NK-92 (cell line): Measurements from ENCODE around the gene ZNF638.

Experiments used
- DNase-seq: peaks from one replicate; lab custom pipeline; 2025; ENCODE audit not compliant: unreplicated experiment; lab: John Stamatoyannopoulos, UW

The ZNF638 gene

DNA sequence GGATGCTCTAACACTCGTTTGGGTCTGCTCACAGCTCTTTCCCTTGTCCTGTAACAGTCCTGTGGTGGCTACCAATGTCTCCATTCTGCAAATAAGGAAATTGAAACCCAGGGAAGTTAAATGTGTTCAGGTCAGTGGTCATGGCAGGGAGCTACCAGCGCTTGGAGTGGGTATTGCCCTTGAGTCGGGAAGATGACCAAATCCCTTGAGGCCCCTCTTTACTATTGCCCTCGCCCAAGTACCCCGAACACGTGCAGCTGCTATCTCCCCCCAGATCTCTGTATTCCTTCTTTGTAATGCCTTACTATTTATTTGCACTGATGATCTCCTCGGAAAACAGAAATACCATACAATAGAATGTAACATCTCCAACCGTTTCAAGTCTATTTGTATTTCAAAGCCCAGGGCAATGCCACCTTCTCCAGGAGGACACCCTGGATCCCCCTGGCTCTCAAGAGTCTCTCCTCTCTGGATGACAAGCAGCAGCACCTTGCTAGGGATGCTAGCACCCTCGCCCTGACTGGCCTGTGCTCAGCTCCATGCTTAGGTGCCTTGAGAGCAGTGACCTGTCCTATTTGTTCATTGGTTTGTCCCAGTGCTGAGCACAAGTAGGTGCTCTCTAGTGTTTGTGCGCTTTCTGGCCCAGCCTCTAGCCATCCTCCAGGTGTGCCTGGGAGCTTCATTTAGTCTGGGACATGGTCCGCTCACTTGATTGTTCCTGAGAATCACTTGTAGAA is 136.9 kb downstream of the ZNF638 start:
- no peak for DNase-seq

DNA sequence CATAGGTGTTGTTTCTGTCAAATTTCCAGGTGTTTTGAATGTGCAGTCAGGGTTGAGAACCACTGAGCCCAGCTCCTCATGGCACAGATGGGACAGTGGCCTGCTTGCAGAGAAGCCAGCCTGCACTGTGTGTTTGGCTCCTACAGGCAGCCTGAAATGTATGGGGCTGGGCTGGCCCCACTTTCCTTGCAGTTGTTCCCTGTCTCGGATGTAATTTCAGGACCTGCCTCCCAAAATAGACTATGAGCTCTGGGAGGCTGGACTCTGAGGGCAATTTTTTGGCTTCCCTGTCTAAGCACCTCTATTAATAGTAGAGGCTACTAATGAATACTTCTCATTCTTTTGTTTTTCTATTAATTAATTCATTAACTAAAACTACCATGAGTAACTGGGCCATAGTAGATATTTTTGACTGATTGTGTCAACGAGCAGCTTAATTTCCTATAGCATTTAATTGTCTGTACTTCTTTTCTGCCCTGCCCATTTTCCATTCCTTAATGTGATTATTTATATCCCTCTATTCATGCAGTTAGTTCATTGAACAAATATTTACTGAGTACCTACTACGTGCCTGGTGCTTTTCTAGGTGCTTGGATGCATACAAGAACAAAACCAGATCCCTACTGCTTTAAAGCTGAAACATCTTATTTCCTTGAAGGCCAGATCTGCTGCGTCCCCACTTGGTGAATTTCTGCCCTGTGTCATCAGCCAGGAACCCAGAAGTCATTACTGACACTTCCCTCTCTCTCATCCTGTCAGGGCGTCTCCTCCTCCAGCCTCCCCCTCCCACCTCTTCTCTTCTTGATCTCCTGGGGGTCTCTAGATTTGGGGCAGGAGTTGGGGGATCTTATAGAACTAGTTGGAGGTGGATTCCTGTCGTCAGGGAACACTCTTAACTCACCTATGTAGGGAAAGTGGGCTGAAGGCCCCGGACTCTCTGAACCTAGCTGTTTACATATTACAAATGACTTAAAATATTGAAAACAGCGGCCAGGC is 138.1 kb downstream of the ZNF638 start:
- DNase-seq, result no peak

DNA sequence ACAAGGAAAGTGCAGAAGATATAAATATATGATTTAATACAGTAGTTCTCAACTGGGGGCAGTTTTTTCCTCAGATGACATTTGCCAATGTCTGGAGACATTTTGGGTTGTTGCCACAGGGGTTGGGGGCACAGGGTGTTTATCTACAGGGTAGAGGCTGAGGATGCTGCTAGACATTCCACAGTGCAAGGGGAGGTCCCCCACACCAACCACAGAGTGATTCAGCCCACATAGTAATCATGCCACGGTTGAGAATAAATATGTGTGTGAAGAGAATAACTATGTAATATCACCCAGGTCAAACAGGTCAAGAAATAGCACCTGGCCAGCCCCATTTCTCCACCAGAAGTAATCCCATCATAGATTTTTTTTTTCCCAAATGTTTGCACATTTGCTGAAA is 139.7 kb downstream of the ZNF638 start:
- no peak for DNase-seq

GRCh38 chr2:71472019-71472418 is 140.4 kb downstream of the ZNF638 start:
- no peak for DNase-seq

DNA sequence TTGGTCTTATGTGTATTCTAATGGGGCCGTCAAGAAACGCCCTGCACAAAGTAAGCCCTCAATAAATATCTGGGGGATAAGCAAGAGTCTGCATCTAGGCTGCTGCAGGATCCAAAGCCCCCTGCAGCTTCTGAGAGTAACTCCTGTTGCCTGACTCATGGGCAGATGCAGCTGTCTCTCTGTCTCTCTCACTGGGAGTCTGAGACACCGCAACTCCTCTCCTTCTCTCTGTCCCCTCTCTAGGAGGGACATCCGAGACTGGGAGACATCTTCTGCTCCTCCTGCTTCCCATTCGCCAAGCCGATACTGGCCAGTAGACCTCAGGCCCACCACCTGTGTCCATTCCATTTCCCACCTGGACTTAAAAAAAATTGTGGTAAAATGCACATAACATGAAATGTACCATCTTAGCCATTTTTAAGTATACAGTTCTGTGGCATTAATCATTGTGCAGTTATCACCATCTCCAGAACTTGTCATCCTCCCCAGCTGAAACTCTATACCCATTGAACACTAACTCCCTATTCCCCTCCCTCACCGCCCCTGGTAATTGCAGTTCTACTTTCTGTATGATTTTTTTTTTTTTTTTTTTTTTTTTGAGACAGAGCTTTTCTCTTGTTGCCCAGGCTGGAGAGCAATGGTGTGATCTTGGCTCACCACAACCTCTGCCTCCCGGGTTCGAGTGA is 141.9 kb downstream of the ZNF638 start:
- DNase-seq, result no peak

GRCh38 chr2:71474116-71474743 is 142.6 kb downstream of the ZNF638 start:
- no peak for DNase-seq

DNA sequence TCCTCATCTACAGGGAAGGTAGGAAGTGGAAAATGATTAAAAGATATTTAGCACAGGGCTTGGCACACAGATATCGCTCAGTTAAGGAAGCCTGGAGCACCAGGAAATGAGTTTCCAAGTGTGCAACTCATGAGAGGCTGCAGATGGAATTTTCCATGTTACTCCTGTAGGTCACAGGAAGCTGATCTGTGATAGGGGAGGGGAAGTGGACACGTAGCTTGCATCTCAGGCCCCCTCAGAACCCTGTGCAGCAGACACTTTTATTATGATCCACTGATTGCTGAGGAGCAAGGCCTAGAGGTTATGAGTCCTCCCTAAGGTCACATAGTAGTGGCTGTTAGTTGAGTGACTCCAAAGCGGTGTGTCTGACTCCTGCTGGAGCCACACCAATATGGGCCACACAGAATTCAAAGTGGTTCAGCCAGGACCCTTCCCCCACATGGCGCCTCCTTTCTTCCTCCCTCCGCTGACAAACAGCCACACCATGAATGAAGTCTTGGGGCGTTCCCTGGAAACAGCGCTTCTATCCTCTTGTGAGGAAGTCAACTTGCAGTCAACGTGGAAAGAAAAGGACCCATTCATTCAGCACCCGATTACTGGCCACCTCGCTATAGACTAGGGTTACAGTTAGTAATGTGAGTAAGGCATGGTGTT is 143.3 kb downstream of the ZNF638 start:
- no peak for DNase-seq

DNA sequence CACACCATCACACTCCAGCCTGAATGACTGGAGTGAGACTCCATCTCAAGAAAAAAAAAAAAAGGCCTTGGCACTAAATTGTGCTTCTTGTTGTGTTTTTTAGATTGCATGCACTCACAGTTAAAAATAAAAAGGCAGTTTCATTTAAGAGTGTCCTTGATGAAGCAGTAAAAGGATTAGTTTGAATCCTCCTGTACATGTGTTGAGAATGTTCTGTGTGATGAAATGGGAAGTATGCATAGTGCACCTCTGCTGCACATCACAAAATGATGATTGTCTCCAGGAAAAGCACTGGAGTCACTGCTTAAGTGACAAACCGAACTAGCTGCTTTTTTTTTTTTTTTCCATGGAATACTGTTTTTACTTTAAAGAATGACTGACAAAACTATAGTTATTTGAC is 144.9 kb downstream of the ZNF638 start:
- DNase-seq, result no peak

DNA sequence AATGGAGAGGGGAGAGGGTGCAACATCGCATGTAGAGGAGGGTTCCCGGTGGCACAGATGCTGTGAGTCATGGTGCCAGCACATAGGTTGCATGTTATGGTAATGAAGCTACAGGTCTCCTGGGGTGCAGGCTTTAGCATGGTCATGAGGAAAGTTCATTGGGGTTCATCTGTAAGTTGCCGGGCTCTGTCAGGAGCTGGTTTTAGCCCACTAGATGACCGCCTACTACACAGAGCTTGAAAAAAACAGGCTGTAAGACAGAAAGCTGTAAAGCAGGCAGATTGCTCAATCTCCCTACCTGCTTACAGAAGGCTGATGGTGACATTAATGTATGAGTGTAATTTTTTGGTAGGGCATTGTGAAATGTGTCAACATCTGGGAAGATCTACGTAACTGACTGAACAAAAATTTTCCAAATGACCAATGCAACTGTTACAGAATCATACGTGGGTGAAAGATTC is 145.7 kb downstream of the ZNF638 start:
- DNase-seq, result no peak

- DNase-seq, result no peak
Measured at GRCh38 chr2:71478806-71479205, 147.2 kb downstream of the ZNF638 start.

DNA sequence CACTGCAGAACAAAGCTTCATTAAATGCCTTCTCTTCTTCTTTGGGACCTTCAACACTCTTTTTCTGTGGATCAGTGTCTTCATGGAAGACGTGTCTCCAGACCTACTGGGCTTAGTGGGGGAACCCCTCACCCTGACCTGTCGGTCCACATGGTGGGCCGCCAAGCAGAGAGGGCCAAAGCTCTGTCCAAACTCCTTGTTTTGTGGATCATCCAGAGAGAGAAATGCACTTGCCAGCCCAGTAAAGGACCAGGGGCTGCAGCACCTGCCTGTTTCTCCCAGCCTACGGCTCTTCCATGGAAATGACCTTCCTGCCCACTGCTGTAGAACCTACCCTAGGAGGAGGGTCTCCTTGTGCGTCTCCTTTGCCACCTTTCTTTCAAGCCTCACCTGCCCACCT is 147.7 kb downstream of the ZNF638 start:
- DNase-seq, result no peak

- no peak for DNase-seq
Measured at GRCh38 chr2:71481111-71481510, 149.5 kb downstream of the ZNF638 start.

DNA sequence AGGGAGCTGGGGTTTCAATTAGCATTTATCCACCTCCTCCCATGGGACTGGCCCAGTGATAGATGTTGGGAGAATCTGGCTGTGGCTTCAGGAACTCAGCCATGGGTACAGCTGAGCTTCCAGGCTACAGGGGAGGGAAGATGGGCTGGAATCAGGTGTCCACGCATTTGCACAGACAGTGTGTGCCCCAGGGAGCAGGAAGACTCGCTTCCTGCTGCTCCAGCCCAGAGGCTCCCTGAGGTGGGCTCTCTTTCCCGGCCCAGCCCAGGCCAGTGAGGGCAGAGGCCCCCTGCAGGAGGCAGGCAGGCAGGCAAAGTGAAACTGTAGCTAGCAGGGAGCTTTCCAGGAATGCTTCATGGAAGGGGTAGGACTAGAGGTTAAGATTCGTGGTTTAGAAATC is 150.5 kb downstream of the ZNF638 start:
- DNase-seq, result no peak

GRCh38 chr2:71483246-71483645 is 151.7 kb downstream of the ZNF638 start:
- DNase-seq, result no peak

GRCh38 chr2:71484354-71484753 is 152.8 kb downstream of the ZNF638 start:
- DNase-seq, result no peak
